NT2/D1 (cell line): ENCODE results near the gene OR4C45.

Experiments
- SUZ12 ChIP-seq: IDR thresholded peaks from 2 replicates; pipeline ENCODE4 v1.6.1; 2011; ENCODE audit not compliant: insufficient read length, insufficient read depth; ENCODE audit errors: extremely low read depth
- YY1 ChIP-seq: IDR thresholded peaks from 2 replicates; pipeline ENCODE4 v1.6.1; 2011; ENCODE audit not compliant: insufficient read length, insufficient read depth
- ZNF274 ChIP-seq: IDR thresholded peaks from 2 replicates; pipeline ENCODE4 v1.6.1; 2011; ENCODE audit warnings: mild to moderate bottlenecking, low read depth, low read length

DNA sequence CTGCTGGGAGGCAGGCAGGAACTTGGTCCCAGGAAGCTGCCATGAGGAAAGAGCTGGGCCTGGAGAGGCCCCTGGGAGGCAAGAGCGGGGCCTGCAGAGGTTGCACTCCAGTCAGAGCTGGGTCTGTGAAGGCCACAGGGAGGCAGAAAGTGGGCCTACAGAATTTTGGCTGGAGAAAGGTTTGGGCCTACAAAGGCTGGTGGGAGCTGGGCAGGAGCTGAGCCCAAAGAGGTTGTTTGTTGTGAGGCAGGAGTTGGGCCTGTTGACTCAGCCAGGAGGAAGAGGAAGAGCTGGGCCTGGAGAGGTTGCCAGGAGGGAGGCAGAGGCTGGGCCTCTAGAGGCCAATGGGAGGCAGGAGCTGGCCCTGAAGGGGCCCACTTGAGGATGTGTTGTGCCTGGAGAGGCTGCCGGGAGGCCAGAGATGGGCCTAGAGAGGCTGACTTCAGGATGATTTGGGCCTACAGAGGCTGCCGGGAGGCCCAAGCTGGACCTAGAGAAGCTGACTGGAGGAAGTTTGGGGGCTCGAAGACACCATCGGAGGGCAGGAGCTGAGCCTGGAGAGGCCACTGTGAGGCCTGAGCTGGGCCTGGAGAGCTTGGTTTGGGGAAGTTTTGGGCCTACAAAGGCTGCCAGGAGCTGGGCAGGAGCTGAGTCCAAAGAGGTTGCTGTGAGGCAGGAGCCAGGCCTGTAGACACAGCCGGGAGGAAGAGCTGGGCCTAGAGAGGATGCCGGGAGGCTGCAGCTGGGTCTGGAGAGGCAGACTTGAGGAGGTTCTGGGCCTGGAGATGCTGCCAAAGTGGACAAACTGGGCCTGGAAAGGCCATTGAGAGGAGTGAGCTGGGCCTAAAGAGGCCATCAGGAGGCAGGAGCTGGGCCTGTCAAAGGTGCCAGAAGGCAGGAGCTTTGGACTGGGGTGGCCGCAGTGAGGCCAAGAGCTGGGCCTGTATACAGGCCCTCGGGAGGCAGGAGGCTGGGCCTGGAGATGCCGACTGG lies 40.7 kb downstream of the OR4C45 start:
- TF ChIP-seq SUZ12 (no peak), ZNF274 (no peak), YY1 (no peak)
